Measurements from ENCODE around the gene TMCC1.

DNA sequence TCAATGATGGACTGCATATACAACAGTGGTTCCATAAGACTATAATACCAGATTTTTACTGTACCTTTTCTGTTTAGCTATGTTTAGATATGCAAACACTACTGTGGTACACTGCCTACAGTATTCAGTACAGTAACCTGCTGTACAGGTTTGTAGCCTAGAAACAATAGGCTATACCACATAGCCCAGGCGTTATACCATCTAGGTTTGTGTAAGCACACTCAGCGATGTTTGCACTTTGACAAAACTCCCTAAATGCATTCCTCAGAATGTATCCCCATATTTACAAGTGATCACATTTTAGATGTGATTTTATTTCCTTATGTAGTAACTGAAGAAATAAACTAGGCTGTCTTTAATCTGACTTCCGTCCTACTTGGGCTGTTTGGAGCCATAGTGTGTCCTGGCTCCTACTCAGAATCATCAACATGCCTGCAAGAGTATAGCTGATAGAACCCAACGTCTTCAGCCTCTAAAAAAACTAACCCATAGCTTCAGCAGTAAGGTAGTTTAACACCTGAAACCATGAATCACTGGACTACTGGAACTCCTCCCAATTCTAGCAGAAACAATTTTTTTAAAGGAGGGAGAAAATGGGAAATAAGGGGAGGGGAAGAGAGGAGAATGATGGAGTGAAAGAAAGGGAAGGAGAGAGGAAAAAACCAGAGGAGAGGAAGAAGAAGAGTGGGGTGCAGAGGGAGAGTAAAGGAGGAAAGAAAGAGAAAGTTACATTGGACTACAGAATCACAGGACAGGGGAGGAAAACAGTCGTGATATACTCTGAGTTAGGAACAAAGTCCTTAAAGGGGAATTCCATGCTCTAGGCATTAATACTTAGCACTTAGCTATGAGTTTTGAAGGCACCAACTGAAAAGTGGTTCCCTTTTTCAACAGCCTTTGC, 219.4 kb downstream of the TMCC1 start:
- TF ChIP-seq, protein P1, sequence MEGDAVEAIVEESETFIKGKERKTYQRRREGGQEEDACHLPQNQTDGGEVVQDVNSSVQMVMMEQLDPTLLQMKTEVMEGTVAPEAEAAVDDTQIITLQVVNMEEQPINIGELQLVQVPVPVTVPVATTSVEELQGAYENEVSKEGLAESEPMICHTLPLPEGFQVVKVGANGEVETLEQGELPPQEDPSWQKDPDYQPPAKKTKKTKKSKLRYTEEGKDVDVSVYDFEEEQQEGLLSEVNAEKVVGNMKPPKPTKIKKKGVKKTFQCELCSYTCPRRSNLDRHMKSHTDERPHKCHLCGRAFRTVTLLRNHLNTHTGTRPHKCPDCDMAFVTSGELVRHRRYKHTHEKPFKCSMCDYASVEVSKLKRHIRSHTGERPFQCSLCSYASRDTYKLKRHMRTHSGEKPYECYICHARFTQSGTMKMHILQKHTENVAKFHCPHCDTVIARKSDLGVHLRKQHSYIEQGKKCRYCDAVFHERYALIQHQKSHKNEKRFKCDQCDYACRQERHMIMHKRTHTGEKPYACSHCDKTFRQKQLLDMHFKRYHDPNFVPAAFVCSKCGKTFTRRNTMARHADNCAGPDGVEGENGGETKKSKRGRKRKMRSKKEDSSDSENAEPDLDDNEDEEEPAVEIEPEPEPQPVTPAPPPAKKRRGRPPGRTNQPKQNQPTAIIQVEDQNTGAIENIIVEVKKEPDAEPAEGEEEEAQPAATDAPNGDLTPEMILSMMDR (IDR thresholded peaks at IDR 0.05) = no peak
- no peak for TF ChIP-seq POLR2A (IDR thresholded peaks at IDR 0.05)

Measured in right lobe of liver (tissue), 4 donors.